ENCODE data around the gene MTURN. TPM values are rescaled to one million over a fixed set of nuclear protein-coding genes. Genes with fewer than 3 reads are reported as not detected.
A peak's percentile ranks its signal among the peaks of the same experiment; 100 is the strongest.
"Not testable (repeated sequence)": the region's sequence is repeated elsewhere in the genome, so short reads cannot be mapped to it uniquely, and the experiment has no call there.

The MTURN gene
- 1 to 10 TPM; 2.3 to 2.7 TPM for total RNA-seq

- CTCF ChIA-PET = interaction anchor here (1.2 to 1.6 kb wide), 3 partner anchors 12 to 375 kb away, joined by 3 to 4 read pairs (median 4); no protein-coding TSS in a partner anchor
Observed at GRCh38 chr7:30134611-30135300, at the start of gene MTURN. TSS of gene MTURN (plus strand) at chr7:30134986. CDS start at chr7:30135137, 151 bp downstream.

GRCh38 chr7:30086529-30086928, 48.3 kb upstream of the MTURN start:
- peaks cover 4% of the 10 kb centered on the region for H3K4me1 Mint-ChIP-seq
- no peaks in the 10 kb centered on the region for H3K9me3 Mint-ChIP-seq
- ChIA-PET CTCF (interaction anchor here (1.4 kb wide), 1 partner anchor 11 kb away, joined by 6 read pairs; no protein-coding TSS in a partner anchor), POLR2A (no interaction called here)
- H3K4me3 Mint-ChIP-seq = no peak overlapping the region
- no peak overlapping the region for H3K27ac Mint-ChIP-seq
- no peaks in the 10 kb centered on the region for H3K27me3 Mint-ChIP-seq
- no peak for DNase-seq
- no peaks in the 10 kb centered on the region for H3K36me3 Mint-ChIP-seq (ENCODE audit: low read depth)

More at GRCh38 chr7:30134611-30135300, at the start of gene MTURN:
- peak within 1 kb of the TSS; percentile 47 for H3K27ac Mint-ChIP-seq
- peaks cover 8% of the 10 kb centered on the region for H3K4me1 Mint-ChIP-seq
- peak within 1 kb of the TSS; percentile 86 for H3K4me3 Mint-ChIP-seq
- DNase-seq = peak; percentile 86
- POLR2A ChIA-PET = interaction anchor here (0.8 to 1.3 kb wide), 10 partner anchors 13 to 459 kb away, joined by 3 to 5 read pairs (median 3); partner anchors contain the start of gene NOD1
- no peaks in the 10 kb centered on the region for H3K9me3 Mint-ChIP-seq
- peaks cover 32% of the 10 kb centered on the region for H3K27me3 Mint-ChIP-seq
- no peaks in the 10 kb centered on the region for H3K36me3 Mint-ChIP-seq (ENCODE audit: low read depth)

GRCh38 chr7:30087371-30087770, 47.4 kb upstream of the MTURN start:
- H3K9me3 Mint-ChIP-seq = no peaks in the 10 kb centered on the region
- CTCF ChIA-PET = no interaction called here
- POLR2A ChIA-PET = no interaction called here
- H3K4me3 Mint-ChIP-seq = no peak overlapping the region
- no peak for DNase-seq
- H3K36me3 Mint-ChIP-seq (ENCODE audit: low read depth) = no peaks in the 10 kb centered on the region
- H3K27me3 Mint-ChIP-seq = no peaks in the 10 kb centered on the region
- H3K4me1 Mint-ChIP-seq = peaks cover 4% of the 10 kb centered on the region
- no peak overlapping the region for H3K27ac Mint-ChIP-seq

- Mint-ChIP-seq H3K27ac (no peak overlapping the region), H3K9me3 (no peaks in the 10 kb centered on the region), H3K4me1 (peaks cover 4% of the 10 kb centered on the region), H3K36me3 (ENCODE audit: low read depth) (no peaks in the 10 kb centered on the region), H3K27me3 (no peaks in the 10 kb centered on the region), H3K4me3 (no peak overlapping the region)
- ChIA-PET CTCF (no interaction called here), POLR2A (interaction anchor here (1.0 kb wide), 1 partner anchor 13 kb away, joined by 3 read pairs; no protein-coding TSS in a partner anchor)
- DNase-seq = no peak
Observed at GRCh38 chr7:30088362-30088761, 46.4 kb upstream of the MTURN start.

GRCh38 chr7:30090111-30090510, 44.7 kb upstream of the MTURN start:
- Mint-ChIP-seq H3K27me3 (no peaks in the 10 kb centered on the region), H3K4me1 (peaks cover 4% of the 10 kb centered on the region), H3K4me3 (no peak overlapping the region), H3K9me3 (no peaks in the 10 kb centered on the region), H3K27ac (no peak overlapping the region), H3K36me3 (ENCODE audit: low read depth) (peaks cover 2% of the 10 kb centered on the region)
- ChIA-PET POLR2A (no interaction called here), CTCF (no interaction called here)
- DNase-seq = no peak

- H3K4me1 Mint-ChIP-seq = peaks cover 4% of the 10 kb centered on the region
- H3K27me3 Mint-ChIP-seq = no peaks in the 10 kb centered on the region
- H3K9me3 Mint-ChIP-seq = no peaks in the 10 kb centered on the region
- ChIA-PET CTCF (interaction anchor here (1.2 kb wide), 1 partner anchor 985 kb away, joined by 3 read pairs; no protein-coding TSS in a partner anchor), POLR2A (no interaction called here)
- H3K27ac Mint-ChIP-seq = no peak overlapping the region
- peaks cover 2% of the 10 kb centered on the region for H3K36me3 Mint-ChIP-seq (ENCODE audit: low read depth)
- DNase-seq = no peak
- H3K4me3 Mint-ChIP-seq = no peak overlapping the region
Observed at GRCh38 chr7:30091491-30091912, 43.3 kb upstream of the MTURN start.

GRCh38 chr7:30091987-30092386, 42.8 kb upstream of the MTURN start:
- ChIA-PET CTCF (no interaction called here), POLR2A (no interaction called here)
- Mint-ChIP-seq H3K36me3 (ENCODE audit: low read depth) (peaks cover 2% of the 10 kb centered on the region), H3K4me3 (no peak overlapping the region), H3K27ac (no peak overlapping the region), H3K9me3 (no peaks in the 10 kb centered on the region), H3K4me1 (peaks cover 4% of the 10 kb centered on the region), H3K27me3 (no peaks in the 10 kb centered on the region)
- DNase-seq = no peak

- H3K36me3 Mint-ChIP-seq (ENCODE audit: low read depth) = peaks cover 2% of the 10 kb centered on the region
Observed at GRCh38 chr7:30093420-30093952, 41.3 kb upstream of the MTURN start.

GRCh38 chr7:30098599-30098998, 36.2 kb upstream of the MTURN start:
- H3K4me3 Mint-ChIP-seq; H3K27me3 Mint-ChIP-seq; POLR2A ChIA-PET; H3K4me1 Mint-ChIP-seq; CTCF ChIA-PET; H3K27ac Mint-ChIP-seq; H3K36me3 Mint-ChIP-seq (ENCODE audit: low read depth); H3K9me3 Mint-ChIP-seq; DNase-seq: not testable (repeated sequence)

More at GRCh38 chr7:30093420-30093952, 41.3 kb upstream of the MTURN start:
- Mint-ChIP-seq H3K4me1 (no peaks in the 10 kb centered on the region), H3K27me3 (no peaks in the 10 kb centered on the region), H3K9me3 (no peaks in the 10 kb centered on the region), H3K27ac (no peak overlapping the region), H3K4me3 (no peak overlapping the region)
- no peak for DNase-seq
- ChIA-PET POLR2A (no interaction called here), CTCF (no interaction called here)

GRCh38 chr7:30102281-30102680, 32.5 kb upstream of the MTURN start:
- Mint-ChIP-seq H3K27me3 (no peaks in the 10 kb centered on the region), H3K4me3 (no peak overlapping the region), H3K36me3 (ENCODE audit: low read depth) (no peaks in the 10 kb centered on the region), H3K27ac (no peak overlapping the region), H3K4me1 (no peaks in the 10 kb centered on the region), H3K9me3 (peaks cover 5% of the 10 kb centered on the region)
- POLR2A ChIA-PET = no interaction called here
- no peak for DNase-seq
- CTCF ChIA-PET = no interaction called here

GRCh38 chr7:30104157-30104556, 30.6 kb upstream of the MTURN start:
- Mint-ChIP-seq H3K9me3 (peaks cover 6% of the 10 kb centered on the region), H3K27ac (no peak overlapping the region), H3K36me3 (ENCODE audit: low read depth) (no peaks in the 10 kb centered on the region), H3K4me1 (no peaks in the 10 kb centered on the region), H3K27me3 (no peaks in the 10 kb centered on the region), H3K4me3 (no peak overlapping the region)
- no peak for DNase-seq
- CTCF ChIA-PET = no interaction called here
- POLR2A ChIA-PET = no interaction called here

GRCh38 chr7:30112103-30112713, 22.6 kb upstream of the MTURN start:
- POLR2A ChIA-PET = no interaction called here
- peaks cover 3% of the 10 kb centered on the region for H3K4me1 Mint-ChIP-seq
- H3K27me3 Mint-ChIP-seq = no peaks in the 10 kb centered on the region
- no peak overlapping the region for H3K4me3 Mint-ChIP-seq
- no peak overlapping the region for H3K27ac Mint-ChIP-seq
- CTCF ChIA-PET = interaction anchor here (1.6 kb wide), 1 partner anchor 50 kb away, joined by 3 read pairs; no protein-coding TSS in a partner anchor
- peaks cover 14% of the 10 kb centered on the region for H3K9me3 Mint-ChIP-seq
- no peak for DNase-seq
- peaks cover 3% of the 10 kb centered on the region for H3K36me3 Mint-ChIP-seq (ENCODE audit: low read depth)

- Mint-ChIP-seq H3K36me3 (ENCODE audit: low read depth) (peaks cover 3% of the 10 kb centered on the region), H3K4me3 (no peak overlapping the region), H3K27ac (no peak overlapping the region)
Observed at GRCh38 chr7:30113144-30113543, 21.6 kb upstream of the MTURN start.

More at GRCh38 chr7:30113144-30113543, 21.6 kb upstream of the MTURN start:
- Mint-ChIP-seq H3K27me3 (no peaks in the 10 kb centered on the region), H3K9me3 (peaks cover 14% of the 10 kb centered on the region), H3K4me1 (peaks cover 3% of the 10 kb centered on the region)
- DNase-seq = no peak
- CTCF ChIA-PET = interaction anchor here (1.6 kb wide), 1 partner anchor 51 kb away, joined by 3 read pairs; no protein-coding TSS in a partner anchor
- POLR2A ChIA-PET = no interaction called here

Measured in activated CD4-positive, alpha-beta memory T cell treated with anti-CD3 and anti-CD28 coated beads, Interleukin-2, amount 10 ng/mL, durations not matched to agents 7 days and 5 days (primary cell).